NOMO-1 (cell line): ENCODE results near the gene ZNF66.
"Not testable (repeated sequence)": the region's sequence is repeated elsewhere in the genome, so short reads cannot be mapped to it uniquely, and the experiment has no call there.

ENCODE experiments used
- DNase-seq, 2 experiments: peaks; one replicate each; lab custom pipeline; 2025; ENCODE audit not compliant: unreplicated experiment in 2 of 2; lab: John Stamatoyannopoulos, UW

ZNF66 gene

GRCh38 chr19:20776083-20777076 is at the start of gene ZNF66:
ZNF66 (plus strand) TSS chr19:20776304; CDS start chr19:20776448, 144 bp downstream.
- no peak for DNase-seq

GRCh38 chr19:20750169-20750568 is 25.9 kb upstream of the ZNF66 start:
- not testable (repeated sequence) for DNase-seq

- DNase-seq: not testable (repeated sequence)
Measured at GRCh38 chr19:20752291-20752690, 23.8 kb upstream of the ZNF66 start.

GRCh38 chr19:20769225-20769736 is 6.8 kb upstream of the ZNF66 start:
- not testable (repeated sequence) for DNase-seq

GRCh38 chr19:20787786-20788185 is 11.7 kb downstream of the ZNF66 start:
- DNase-seq: no peak

- no peak for DNase-seq
Measured at GRCh38 chr19:20791806-20792205, 15.7 kb downstream of the ZNF66 start.

GRCh38 chr19:20806311-20807262 is 30.5 kb downstream of the ZNF66 start:
- DNase-seq: not testable (repeated sequence)

GRCh38 chr19:20840371-20840770 is 64.3 kb downstream of the ZNF66 start:
- no peak for DNase-seq
